Measurements from ENCODE around the gene PTPRU. TPM values are rescaled to one million over a fixed set of nuclear protein-coding genes. Genes with fewer than 3 reads are reported as not detected.

Gene PTPRU
- total RNA-seq, 2 donors from 2014 or later = 28.7 to 47.8 TPM

GRCh38 chr1:29202053-29202452 is 34.3 kb upstream of the PTPRU start:
- DNase-seq (ENCODE audit: low spot score) (no peak), ATAC-seq (ENCODE audit: insufficient number of reproducible peaks, low FRiP score, low read depth) (no peak)
- Histone ChIP-seq H3K27me3 (replicated peaks; ENCODE audit: insufficient read depth) (no peaks in the 10 kb centered on the region), H3K36me3 (peaks cover 26% of the 10 kb centered on the region), H3K4me3 (no peak overlapping the region), H3K4me1 (ENCODE audit: control insufficient read depth in 1 of 2, low read depth in 2 of 2) (peaks cover 0 to 10% of the 10 kb centered on the region in 2 donors), H3K27ac (peak overlapping the region; percentile 84 to 89), H3K9me3 (no peaks in the 10 kb centered on the region)
- TF ChIP-seq CTCF (IDR thresholded peaks at IDR 0.05) = no peak

DNA sequence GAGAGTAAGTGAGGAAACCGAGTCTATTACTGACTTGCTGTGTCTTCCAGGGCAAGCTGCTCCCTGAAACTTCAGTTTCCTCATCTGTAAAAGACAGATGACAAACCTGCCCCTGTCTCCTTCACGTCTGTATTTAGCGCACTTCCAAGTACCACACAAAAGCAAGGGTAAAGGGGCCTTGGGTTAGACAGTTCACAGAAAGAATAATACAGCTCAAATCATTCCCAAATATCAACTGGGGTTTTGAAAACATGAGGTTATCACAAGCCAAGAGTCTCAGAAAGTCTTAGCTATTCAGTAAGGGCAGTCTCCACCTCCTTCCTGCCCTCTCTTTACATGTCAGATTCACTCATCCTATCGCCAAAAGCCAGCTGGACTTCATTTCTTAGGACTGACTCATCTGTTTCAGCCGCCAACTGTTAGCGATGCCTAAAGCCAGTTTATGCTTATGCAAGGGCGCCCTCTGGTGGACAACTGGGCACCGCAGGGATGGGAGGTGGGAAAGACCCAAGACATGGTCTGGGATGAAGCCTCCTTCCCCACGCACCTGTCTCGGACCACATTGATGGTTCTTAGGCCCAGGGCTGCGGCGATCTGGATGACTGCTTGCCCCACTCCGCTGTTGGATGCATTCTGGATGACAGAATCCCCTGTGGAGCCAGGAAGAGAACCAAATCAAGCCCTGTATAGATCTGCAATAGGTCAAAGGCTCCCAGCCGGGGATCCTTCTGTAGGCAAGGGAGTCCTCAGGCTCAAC is 33.6 kb upstream of the PTPRU start:
- ATAC-seq (ENCODE audit: insufficient number of reproducible peaks, low FRiP score, low read depth) (peak; percentile 82), DNase-seq (ENCODE audit: low spot score) (peak; percentile 91)
- no peak overlapping the region for H3K4me3 ChIP-seq
- H3K9me3 ChIP-seq = no peaks in the 10 kb centered on the region
- peaks cover 0 to 15% of the 10 kb centered on the region in 2 donors for H3K4me1 ChIP-seq (ENCODE audit: control insufficient read depth in 1 of 2, low read depth in 2 of 2)
- no peaks in the 10 kb centered on the region for H3K27me3 ChIP-seq (replicated peaks; ENCODE audit: insufficient read depth)
- H3K27ac ChIP-seq = peak overlapping the region; percentile 84 to 89
- peak; percentile 98 for TF ChIP-seq CTCF (IDR thresholded peaks at IDR 0.05)
- H3K36me3 ChIP-seq = peaks cover 19% of the 10 kb centered on the region

- Histone ChIP-seq H3K4me1 (ENCODE audit: control insufficient read depth in 1 of 2, low read depth in 2 of 2) (peaks cover 0 to 5% of the 10 kb centered on the region in 2 donors), H3K4me3 (no peak overlapping the region), H3K27ac (no peak overlapping the region), H3K27me3 (replicated peaks; ENCODE audit: insufficient read depth) (no peaks in the 10 kb centered on the region), H3K9me3 (no peaks in the 10 kb centered on the region), H3K36me3 (peaks cover 3% of the 10 kb centered on the region)
- ATAC-seq (ENCODE audit: insufficient number of reproducible peaks, low FRiP score, low read depth) = no peak
- no peak for DNase-seq (ENCODE audit: low spot score)
- no peak for TF ChIP-seq CTCF (IDR thresholded peaks at IDR 0.05)
Observed at GRCh38 chr1:29208442-29208841, 27.9 kb upstream of the PTPRU start.

DNA sequence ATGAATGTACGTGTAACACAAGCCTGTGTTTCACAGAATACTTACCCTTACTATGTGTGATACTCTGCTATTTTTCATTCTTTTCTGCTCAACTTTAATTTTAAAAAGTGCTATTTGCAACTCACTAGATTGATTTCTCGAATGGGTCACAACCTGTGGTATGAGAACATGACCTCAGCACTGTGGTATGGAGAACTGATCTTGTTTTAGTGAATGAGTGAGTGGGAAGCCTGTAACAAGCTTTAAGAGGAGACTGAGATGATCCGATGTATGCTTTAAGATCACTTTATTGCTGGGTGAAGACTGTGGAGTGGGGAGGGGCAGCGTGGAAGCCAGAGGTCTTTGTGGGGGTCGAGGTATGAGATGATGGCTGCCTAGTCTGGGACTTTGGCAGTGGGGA is 27.1 kb upstream of the PTPRU start:
- DNase-seq (ENCODE audit: low spot score) (no peak), ATAC-seq (ENCODE audit: insufficient number of reproducible peaks, low FRiP score, low read depth) (no peak)
- Histone ChIP-seq H3K36me3 (peaks cover 3% of the 10 kb centered on the region), H3K27me3 (replicated peaks; ENCODE audit: insufficient read depth) (no peaks in the 10 kb centered on the region), H3K9me3 (no peaks in the 10 kb centered on the region), H3K27ac (no peak overlapping the region), H3K4me1 (ENCODE audit: control insufficient read depth in 1 of 2, low read depth in 2 of 2) (peaks cover 0 to 5% of the 10 kb centered on the region in 2 donors), H3K4me3 (no peak overlapping the region)
- TF ChIP-seq CTCF (IDR thresholded peaks at IDR 0.05) = no peak

DNA sequence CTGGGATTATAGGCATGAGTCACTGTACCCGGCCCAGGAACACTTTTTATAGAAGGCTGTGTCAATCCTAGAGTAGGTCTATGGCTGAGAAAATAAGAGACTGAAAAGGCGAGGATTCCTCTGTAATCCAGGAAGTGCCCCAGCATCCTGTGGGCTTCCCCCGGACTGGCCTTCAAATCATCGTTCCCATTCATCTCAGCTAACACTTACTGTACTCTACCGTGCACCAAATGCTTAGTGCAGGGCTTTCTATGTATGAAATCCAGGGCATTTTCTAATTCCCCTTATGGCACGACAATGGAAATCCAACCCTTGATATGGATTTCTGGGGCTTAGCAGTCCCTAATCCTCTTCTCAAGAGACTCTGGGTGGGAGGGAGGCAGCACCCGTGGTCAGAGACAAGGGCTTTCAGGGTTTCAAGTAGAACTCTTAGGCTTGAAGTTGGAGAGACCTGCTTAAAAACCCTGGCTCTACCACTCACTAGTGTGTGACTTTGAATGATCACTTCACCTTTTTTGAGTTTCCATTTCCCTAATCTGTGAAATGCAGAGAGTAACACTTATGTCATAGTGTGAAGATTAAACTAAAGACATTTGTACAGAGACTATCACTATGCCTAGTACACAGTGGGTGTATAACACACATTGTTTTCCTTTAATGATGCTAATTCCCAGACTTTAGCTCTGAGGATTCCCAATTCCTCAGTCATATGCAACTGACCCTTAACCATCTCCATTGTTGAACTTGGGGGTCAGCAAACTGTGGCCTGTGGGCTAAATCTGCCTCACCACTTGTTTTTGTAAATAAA is 25.8 kb upstream of the PTPRU start:
- H3K4me3 ChIP-seq = no peak overlapping the region
- no peak for DNase-seq (ENCODE audit: low spot score)
- TF ChIP-seq CTCF (IDR thresholded peaks at IDR 0.05) = no peak
- H3K27ac ChIP-seq = no peak overlapping the region
- H3K9me3 ChIP-seq = no peaks in the 10 kb centered on the region
- peaks cover 0 to 5% of the 10 kb centered on the region in 2 donors for H3K4me1 ChIP-seq (ENCODE audit: control insufficient read depth in 1 of 2, low read depth in 2 of 2)
- no peaks in the 10 kb centered on the region for H3K27me3 ChIP-seq (replicated peaks; ENCODE audit: insufficient read depth)
- no peak for ATAC-seq (ENCODE audit: insufficient number of reproducible peaks, low FRiP score, low read depth)
- no peaks in the 10 kb centered on the region for H3K36me3 ChIP-seq

All from thoracic aorta (tissue), 2 donors.